Esophagus muscularis mucosa (tissue), 4 donors: Measurements from ENCODE around the gene RASSF3. TPM values are rescaled to one million over a fixed set of nuclear protein-coding genes. Genes with fewer than 3 reads are reported as not detected.

Experiments used
- DNase-seq: peaks from one replicate; pipeline ENCODE4 v3.0.0-alpha.2; 2017; ENCODE audit errors: extremely low spot score
- H3K27ac ChIP-seq, 4 donors: fragments of 200-600 bp; sonication (generic); replicated peaks in 1 of 4; 1 replicate in 3 of 4; 2 replicates in 1 of 4; pipeline ENCODE4 v1.5.1; 2016 to 2019; ENCODE audit warnings: mild to moderate bottlenecking in 1 of 4
- H3K27me3 ChIP-seq, 4 donors: fragments of 200-600 bp; sonication (generic); one replicate each; pipeline versions ENCODE4 v1.5.1 to v1.6.0; 2016 to 2019
- H3K36me3 ChIP-seq, 4 donors: fragments of 200-600 bp; sonication (generic); one replicate each; pipeline ENCODE4 v1.5.1; 2016 to 2019
- H3K4me1 ChIP-seq, 4 donors: fragments of 200-600 bp; sonication (generic); one replicate each; pipeline ENCODE4 v1.5.1; 2016 to 2019
- H3K4me3 ChIP-seq, 4 donors: fragments of 200-600 bp; sonication (generic); 1 replicate in 2 of 4; 2 replicates in 2 of 4; pipeline ENCODE4 v1.5.1; 2016 to 2019; ENCODE audit warnings: mild to moderate bottlenecking in 4 of 4, moderate library complexity in 1 of 4
- H3K9me3 ChIP-seq, 4 donors: fragments of 200-600 bp; sonication (generic); 1 replicate in 3 of 4; 2 replicates in 1 of 4; pipeline ENCODE4 v1.5.1; 2016 to 2019
- EP300 ChIP-seq: sonication (generic); formaldehyde crosslinking; IDR thresholded peaks from one replicate; pipeline ENCODE4 v1.6.1; 2017; ENCODE audit warnings: antibody characterized with exemption
- POLR2A ChIP-seq: fragments of 450-650 bp; IDR thresholded peaks from one replicate; pipeline ENCODE4 v1.6.1; 2017; ENCODE audit warnings: antibody characterized with exemption, moderate library complexity, mild to moderate bottlenecking, low read depth
- POLR2AphosphoS5 ChIP-seq, 2 donors: sonication (generic); formaldehyde crosslinking; IDR thresholded peaks; one replicate each; pipeline ENCODE4 v1.6.1; 2017; ENCODE audit warnings: antibody characterized with exemption in 2 of 2
- WGBS: methylation state at CpG from one replicate; pipeline ENCODE4 v1.1.5; 2018; 5-methylcytosine and 5-hydroxymethylcytosine counted together
- intact Hi-C: fragments of 100-400 bp; cut with DNase I; formaldehyde crosslinking; loops from one replicate; pipeline ENCODE4 v1.15.1; 2023
- total RNA-seq, 4 donors: library from RNA; depleted of rRNA; stranded (reverse); fragments of >200 nt; gene quantifications; one replicate each; pipeline versions ENCODE4 v1.1.0 to v1.2.1, GENCODE V29; 2016
- TF ChIP-seq, protein P1 (sequence below), 3 experiments: fragments of 200-600 bp in 2 of 3; fragments of 450-650 bp in 1 of 3; sonication (generic) in 2 of 3; IDR thresholded peaks; one replicate each; pipeline ENCODE4 v1.5.1; 2017 to 2019; ENCODE audit warnings: antibody characterized with exemption in 3 of 3, mild to moderate bottlenecking in 2 of 3, moderate library complexity in 1 of 3

The RASSF3 gene
- total RNA-seq, 4 donors from 2014 or later: 124 to 299 (median 229) TPM

DNA sequence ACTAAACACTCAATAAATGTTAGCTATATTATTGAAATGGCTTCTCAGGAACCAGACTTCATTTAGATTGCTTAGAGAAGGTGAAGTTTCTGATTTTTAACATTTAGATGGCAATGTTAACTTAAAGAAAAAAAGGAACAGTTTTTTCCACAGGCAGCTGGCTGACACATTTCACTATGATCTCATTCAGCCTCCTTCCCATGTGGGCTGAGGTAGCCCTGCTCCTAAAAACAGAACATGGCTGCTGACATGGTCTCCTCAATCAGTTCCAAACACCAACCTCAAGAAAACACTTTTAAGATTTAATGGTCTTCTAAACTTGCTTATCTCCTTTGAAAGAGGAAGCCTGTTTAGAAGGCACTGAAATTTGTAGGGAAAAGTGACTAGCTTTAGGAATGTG is 125.1 kb downstream of the RASSF3 start:
- H3K4me1 ChIP-seq: peaks cover 0 to 5% (median 1%) of the 10 kb centered on the region in 4 donors
- no peak for DNase-seq
- TF ChIP-seq POLR2AphosphoS5 (IDR thresholded peaks at IDR 0.05): no peak
- TF ChIP-seq, protein P1, sequence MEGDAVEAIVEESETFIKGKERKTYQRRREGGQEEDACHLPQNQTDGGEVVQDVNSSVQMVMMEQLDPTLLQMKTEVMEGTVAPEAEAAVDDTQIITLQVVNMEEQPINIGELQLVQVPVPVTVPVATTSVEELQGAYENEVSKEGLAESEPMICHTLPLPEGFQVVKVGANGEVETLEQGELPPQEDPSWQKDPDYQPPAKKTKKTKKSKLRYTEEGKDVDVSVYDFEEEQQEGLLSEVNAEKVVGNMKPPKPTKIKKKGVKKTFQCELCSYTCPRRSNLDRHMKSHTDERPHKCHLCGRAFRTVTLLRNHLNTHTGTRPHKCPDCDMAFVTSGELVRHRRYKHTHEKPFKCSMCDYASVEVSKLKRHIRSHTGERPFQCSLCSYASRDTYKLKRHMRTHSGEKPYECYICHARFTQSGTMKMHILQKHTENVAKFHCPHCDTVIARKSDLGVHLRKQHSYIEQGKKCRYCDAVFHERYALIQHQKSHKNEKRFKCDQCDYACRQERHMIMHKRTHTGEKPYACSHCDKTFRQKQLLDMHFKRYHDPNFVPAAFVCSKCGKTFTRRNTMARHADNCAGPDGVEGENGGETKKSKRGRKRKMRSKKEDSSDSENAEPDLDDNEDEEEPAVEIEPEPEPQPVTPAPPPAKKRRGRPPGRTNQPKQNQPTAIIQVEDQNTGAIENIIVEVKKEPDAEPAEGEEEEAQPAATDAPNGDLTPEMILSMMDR (IDR thresholded peaks at IDR 0.05): no peak
- no peak overlapping the region for H3K4me3 ChIP-seq
- no peak overlapping the region for H3K27ac ChIP-seq
- H3K27me3 ChIP-seq: no peaks in the 10 kb centered on the region
- no peaks in the 10 kb centered on the region for H3K9me3 ChIP-seq
- intact Hi-C loops: no loop called here
- peaks cover 44 to 83% (median 68%) of the 10 kb centered on the region in 4 donors for H3K36me3 ChIP-seq

DNA sequence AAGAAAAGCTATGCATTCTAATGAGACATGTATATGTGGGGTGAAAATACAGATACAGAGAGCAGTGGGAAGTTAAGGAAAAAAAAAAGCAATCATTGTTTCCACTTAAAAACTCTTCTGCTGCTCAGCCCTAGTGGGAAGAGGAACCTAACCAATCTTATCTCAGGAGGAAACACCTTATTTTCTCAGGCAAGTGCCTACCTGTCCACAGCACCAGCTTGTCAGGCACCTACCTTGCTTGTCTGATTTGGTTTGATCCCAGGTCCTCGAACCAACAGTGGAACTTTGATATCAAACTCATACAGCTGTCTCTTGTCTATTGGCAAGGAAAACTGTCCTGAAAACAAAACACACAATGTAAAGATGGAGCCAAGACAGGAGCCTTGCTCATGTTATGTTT is 126.5 kb downstream of the RASSF3 start:
- H3K36me3 ChIP-seq: peaks cover 44 to 87% (median 79%) of the 10 kb centered on the region in 4 donors
- no peak for TF ChIP-seq POLR2AphosphoS5 (IDR thresholded peaks at IDR 0.05)
- TF ChIP-seq EP300: no peak
- TF ChIP-seq POLR2A: no peak
- TF ChIP-seq, protein P1 (IDR thresholded peaks at IDR 0.05): no peak
- no peak overlapping the region for H3K27ac ChIP-seq
- no peaks in the 10 kb centered on the region for H3K4me1 ChIP-seq
- no peak overlapping the region for H3K4me3 ChIP-seq
- no peak for DNase-seq
- WGBS: no CpG with 5 or more reads among the region's 1 CpG
- intact Hi-C loops: no loop called here
- H3K27me3 ChIP-seq: no peaks in the 10 kb centered on the region
- no peaks in the 10 kb centered on the region for H3K9me3 ChIP-seq

DNA sequence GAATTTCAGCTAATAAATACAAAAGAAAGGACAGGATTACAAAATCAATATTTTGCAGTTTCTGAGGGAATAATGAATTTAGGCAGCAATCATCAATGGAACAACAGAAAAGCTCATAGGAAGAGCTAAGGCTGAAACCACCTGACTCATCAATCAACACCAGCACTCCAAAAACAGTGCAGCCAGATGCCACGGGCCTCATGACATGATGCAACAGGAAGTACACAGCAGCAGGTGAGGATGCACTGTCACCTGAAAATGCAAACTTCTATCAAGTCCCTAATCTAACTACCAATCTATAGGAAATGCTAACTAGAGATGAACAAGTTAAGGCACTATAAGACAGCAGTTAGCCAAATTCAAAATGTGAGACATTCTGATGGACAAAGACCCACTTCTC is 127.2 kb downstream of the RASSF3 start:
- intact Hi-C loops: no loop called here
- WGBS: 73% methylated on average over 1 of the region's 1 CpG
- H3K9me3 ChIP-seq: no peaks in the 10 kb centered on the region
- no peak for DNase-seq
- no peak overlapping the region for H3K4me3 ChIP-seq
- peaks cover 50 to 91% (median 86%) of the 10 kb centered on the region in 4 donors for H3K36me3 ChIP-seq
- H3K27ac ChIP-seq: no peak overlapping the region
- H3K27me3 ChIP-seq: no peaks in the 10 kb centered on the region
- TF ChIP-seq EP300: no peak
- TF ChIP-seq, protein P1 (IDR thresholded peaks at IDR 0.05): no peak
- no peak for TF ChIP-seq POLR2A
- no peak for TF ChIP-seq POLR2AphosphoS5 (IDR thresholded peaks at IDR 0.05)
- H3K4me1 ChIP-seq: no peaks in the 10 kb centered on the region

DNA sequence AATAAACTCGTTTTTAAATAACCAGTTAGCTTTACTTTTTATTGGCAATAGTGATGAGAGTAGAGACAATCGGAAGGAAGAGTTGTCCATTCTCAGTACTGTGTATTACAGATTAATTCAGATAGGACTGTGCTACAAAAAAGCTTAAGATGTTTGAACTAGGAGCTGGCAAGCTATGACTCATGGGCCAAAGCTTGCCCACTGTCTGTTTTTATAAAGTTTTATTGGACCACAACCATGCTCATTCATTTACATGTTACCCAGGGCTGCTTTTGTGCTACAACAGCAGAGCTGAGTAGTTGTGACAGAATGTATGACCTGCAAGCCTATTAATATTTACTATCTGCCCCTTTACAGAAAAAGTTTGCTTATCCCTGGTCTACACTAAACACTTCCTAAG is 129.5 kb downstream of the RASSF3 start:
- intact Hi-C loops: no loop called here
- Histone ChIP-seq H3K4me1 (no peaks in the 10 kb centered on the region), H3K27ac (no peak overlapping the region), H3K4me3 (no peak overlapping the region), H3K36me3 (peaks cover 47 to 98% (median 94%) of the 10 kb centered on the region in 4 donors), H3K9me3 (no peaks in the 10 kb centered on the region), H3K27me3 (no peaks in the 10 kb centered on the region)
- 87% methylated on average over 2 of the region's 2 CpGs for WGBS
- DNase-seq: no peak
- TF ChIP-seq POLR2AphosphoS5 (IDR thresholded peaks at IDR 0.05) (no peak), EP300 (no peak), POLR2A (no peak)
- TF ChIP-seq, protein P1 (IDR thresholded peaks at IDR 0.05): no peak

DNA sequence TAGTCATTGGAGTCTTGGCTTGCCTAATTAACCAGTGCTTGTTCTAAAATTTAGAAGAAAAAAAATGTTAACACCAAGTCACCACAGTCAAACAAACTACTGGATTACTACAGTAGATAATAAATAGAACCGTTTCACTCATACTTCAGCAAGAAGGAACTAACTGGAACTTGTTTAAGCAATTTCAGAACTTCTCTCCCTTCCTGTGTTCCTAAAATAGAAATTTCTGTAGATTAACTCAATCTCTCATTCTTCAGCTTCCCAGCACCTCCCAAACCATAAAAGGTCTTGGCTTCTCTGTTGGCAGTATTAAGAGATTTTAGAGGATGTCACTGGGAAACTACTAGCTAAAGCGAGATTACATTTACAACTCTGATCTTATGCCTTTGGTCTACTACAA is 130.4 kb downstream of the RASSF3 start:
- intact Hi-C loops: no loop called here
- H3K36me3 ChIP-seq: peaks cover 44 to 98% (median 86%) of the 10 kb centered on the region in 4 donors
- 70% methylated on average over 2 of the region's 2 CpGs for WGBS

More for the DNA sequence above, 130.4 kb downstream of the RASSF3 start:
- no peaks in the 10 kb centered on the region for H3K9me3 ChIP-seq
- H3K4me1 ChIP-seq: peaks cover 0 to 4% (median 0%) of the 10 kb centered on the region in 4 donors
- H3K4me3 ChIP-seq: no peak overlapping the region
- no peaks in the 10 kb centered on the region for H3K27me3 ChIP-seq
- TF ChIP-seq, protein P1 (IDR thresholded peaks at IDR 0.05): no peak
- TF ChIP-seq POLR2AphosphoS5 (IDR thresholded peaks at IDR 0.05): no peak
- no peak for TF ChIP-seq EP300
- TF ChIP-seq POLR2A: no peak
- no peak overlapping the region for H3K27ac ChIP-seq
- DNase-seq: no peak
